GM12892 (cell line): ENCODE data around the gene HACD1.

Experiments used
- POLR2A ChIP-seq: IDR thresholded peaks from 2 replicates; pipeline ENCODE4 v1.6.1; 2011; ENCODE audit warnings: low read depth, low read length, control low read depth
- TAF1 ChIP-seq: IDR thresholded peaks from 2 replicates; pipeline ENCODE4 v1.6.1; 2011; ENCODE audit warnings: low read depth, mild to moderate bottlenecking, control low read depth, low read length, borderline replicate concordance

DNA sequence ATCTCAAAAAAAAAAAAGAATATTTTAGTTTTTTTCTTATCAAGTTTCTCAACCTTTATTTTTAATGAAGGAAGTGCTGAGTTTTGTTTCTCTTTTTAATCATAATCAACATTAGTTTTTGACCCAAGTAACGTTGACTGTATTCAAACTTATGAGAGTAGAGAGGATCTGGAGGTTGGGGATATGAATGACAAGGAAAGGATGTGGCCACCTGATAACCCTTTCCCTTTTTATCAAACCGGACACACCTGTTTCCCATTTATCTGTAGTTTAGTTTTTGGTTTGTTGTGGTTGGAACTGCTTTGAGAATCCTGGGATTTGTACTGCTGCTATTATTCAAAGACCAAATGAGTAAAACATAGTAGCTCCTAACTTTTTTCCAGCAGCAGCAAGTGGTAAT lies 38.6 kb downstream of the HACD1 start:
- TF ChIP-seq POLR2A (no peak), TAF1 (no peak)
